Myocyte (in vitro differentiated cells): Measurements from ENCODE around the gene ISLR. TPM values are rescaled to one million over a fixed set of nuclear protein-coding genes. Genes with fewer than 3 reads are reported as not detected.

Experiments used
- DNase-seq: peaks from one replicate; pipeline ENCODE4 v3.0.0-alpha.2; 2012; ENCODE audit warnings: low read depth
- total RNA-seq: library from RNA; depleted of rRNA; stranded (reverse); fragments of >200 nt; gene quantifications from 2 replicates; pipeline ENCODE4 v1.2.3, GENCODE V29; 2014

The ISLR gene
- total RNA-seq, 1 donor from 2014 or later, result 2.2 TPM

- no peak for DNase-seq
These were observed 19.2 kb downstream of the ISLR start for GRCh38 chr15:74192751-74193150.

GRCh38 chr15:74193299-74193718 lies 19.8 kb downstream of the ISLR start:
- DNase-seq, result no peak

GRCh38 chr15:74193905-74194304 lies 20.4 kb downstream of the ISLR start:
- no peak for DNase-seq

DNA sequence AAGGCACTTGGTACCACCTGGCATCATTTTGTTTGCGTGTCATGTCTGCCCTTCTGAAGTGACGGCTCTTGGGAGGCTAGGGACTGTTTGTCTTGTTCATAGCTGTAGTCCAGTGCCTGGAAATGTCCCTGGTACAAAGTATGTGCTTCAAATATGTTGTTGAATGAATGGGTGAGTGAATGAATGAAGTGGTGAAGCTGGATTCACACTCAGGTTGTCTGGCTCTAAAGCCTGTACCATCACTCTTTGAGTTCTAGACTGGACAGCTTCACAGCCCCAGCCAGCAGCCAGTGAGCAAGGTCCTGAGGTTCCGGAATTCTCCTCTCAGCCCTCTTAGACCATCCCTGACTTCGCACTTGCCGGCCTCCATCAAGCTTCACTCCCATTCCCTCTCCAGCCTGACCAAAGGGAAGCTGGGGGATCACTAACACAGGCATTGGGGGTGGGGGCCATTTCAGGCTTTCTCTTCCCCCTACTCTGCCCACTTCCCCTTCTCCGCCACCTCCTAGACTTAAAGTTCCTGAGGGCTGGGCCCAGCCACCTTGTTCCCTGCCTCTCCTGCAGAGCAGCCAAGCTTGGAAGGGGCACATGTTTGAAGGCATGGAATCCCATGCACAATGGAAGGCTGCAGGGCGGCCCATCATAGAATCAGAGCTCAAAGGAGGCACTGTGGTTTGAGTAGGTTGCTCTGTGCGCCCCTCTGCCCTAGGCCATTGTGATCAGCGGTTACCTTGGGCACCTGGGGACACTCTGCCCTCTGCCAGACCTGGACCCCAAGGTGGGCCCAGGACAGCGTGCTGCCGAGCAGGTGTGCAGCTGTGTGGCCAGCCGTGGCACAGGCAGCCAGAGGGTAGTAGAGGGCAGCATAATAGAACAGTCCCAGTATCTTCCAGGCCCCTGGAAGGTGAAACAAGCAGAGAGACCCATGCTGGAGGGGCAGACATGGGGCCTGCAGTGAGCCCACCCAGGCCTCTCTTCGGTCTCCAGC lies 21.4 kb downstream of the ISLR start:
- no peak for DNase-seq

- DNase-seq, result peak; percentile 66
These were observed 22.7 kb downstream of the ISLR start for GRCh38 chr15:74196175-74196574.

DNA sequence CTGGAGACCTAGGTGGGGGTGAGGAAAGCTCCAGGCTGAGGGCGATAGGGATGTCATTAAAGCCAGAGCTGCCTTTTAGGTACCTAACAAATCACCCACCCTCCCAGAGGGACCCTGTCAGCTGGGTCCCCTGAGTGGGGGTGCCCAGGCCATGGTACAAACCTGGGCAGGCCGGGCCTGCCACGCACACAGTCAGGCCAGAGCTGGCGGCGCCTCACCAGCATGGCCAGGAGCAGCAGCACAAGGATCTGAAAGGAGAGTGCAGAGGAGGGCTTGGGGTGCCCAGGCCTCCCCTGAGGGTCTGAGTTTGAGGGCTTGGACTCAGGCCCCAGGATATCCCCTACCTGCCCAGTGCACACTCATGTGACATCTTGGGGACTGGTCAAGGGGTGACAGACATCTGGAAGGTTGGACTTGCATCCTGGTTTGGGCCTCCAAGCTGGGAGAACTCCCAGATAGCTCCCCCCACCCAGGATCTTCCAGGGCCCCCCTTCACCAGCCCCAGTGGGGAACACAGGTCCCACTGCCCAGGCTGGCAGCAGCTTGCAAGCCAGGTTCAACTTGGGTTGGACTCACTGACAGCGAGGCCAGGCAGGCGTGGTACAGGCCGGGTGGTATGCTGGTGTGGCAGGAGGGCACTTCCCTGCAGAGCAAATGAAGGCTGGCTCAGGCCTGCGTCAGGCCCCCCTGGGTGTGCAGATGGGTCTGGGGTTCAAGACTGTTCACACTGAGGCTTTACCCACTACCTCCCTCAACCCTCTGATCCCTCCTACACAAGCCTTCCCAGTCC lies 23.9 kb downstream of the ISLR start:
- DNase-seq, result no peak

GRCh38 chr15:74199297-74199652 lies 25.8 kb downstream of the ISLR start:
- DNase-seq, result no peak

- peak; percentile 61 for DNase-seq
These were observed 26.9 kb downstream of the ISLR start for GRCh38 chr15:74200412-74200815.

DNA sequence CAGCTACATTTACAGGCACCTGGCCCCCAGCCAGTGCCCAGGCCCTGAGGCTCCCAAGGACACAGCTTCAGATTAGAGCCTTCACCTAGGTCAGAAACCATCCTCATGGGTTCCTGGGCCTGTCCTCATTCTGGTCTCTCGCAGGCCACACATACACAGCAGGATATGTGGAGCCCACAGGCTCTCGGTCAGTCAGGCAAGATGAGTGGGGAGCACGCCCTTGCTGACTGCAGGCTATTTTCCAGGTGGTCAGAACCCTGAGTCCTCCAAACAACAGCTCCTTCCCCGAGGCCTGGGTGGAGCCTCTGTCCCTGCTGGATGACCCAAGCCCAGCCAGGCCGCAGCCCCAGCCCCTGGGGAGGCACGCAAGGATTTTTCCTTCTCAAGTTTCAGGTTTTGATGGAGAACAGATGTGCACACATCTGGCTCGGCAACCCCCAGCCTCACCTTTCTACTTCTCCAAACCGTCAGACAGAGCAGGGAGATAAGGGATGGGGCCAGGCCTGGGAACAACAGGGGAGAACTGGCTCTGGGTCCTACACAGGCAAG lies 27.4 kb downstream of the ISLR start:
- no peak for DNase-seq

DNA sequence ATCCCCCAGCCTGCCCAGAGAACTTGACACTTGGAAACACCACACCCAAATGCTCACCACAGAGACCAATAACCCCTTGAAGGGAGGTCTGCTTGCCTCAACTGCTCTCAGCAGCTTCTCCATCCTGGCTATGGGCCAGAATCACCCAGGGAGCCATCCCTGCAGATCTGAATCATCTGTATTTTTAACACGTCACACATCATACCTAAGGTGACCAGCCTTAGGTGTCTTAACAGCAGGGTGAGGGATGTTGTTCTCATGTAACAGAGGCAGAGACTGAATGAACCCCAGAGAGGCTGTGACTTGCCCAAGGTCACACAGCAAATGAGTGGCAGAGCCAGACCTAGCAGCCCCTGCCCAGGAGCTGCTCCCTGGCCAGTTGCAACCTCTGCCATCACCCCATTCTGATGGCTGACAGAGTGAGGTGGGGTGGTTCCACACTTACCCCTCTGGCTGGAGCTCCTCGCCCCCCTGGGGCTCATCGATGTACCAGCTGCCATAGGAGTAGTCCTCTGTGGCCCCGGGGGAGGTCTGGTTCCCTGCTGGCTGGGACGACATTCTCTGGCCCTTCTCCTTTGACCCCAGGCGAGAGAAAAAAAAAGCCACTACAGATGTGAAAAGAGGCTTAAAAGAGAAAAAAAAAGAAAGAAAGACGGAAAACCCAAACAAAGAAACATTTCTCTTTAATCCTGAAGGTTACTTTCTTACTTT lies 28.4 kb downstream of the ISLR start:
- DNase-seq, result peak; percentile 29

GRCh38 chr15:74202452-74203401 lies 29.2 kb downstream of the ISLR start, which contains the start of gene STRA6:
TSS of gene STRA6 (minus strand) at chr15:74202787. CDS start at chr15:74202267, 520 bp downstream.
- no peak for DNase-seq

- DNase-seq, result peak; percentile 20
These were observed 30.5 kb downstream of the ISLR start for GRCh38 chr15:74203914-74204431.

DNA sequence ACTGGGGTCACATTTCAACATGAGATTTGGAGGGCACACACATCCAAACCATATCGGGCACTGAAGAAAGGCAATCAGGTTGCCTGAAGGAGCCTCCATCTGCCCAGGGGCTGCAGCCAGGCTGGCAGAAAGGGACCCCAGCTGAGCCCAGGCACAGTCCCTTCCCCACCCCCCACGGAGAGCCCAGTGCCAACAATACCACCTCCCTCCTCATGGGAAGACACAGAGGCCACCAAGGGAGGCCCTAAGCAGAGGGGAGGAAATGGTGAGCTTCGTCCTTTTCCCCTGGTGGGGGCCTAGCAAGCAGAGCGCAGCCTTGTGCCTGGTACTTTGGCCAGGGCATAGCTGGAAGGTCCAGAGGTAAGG lies 32.1 kb downstream of the ISLR start:
- no peak for DNase-seq

DNA sequence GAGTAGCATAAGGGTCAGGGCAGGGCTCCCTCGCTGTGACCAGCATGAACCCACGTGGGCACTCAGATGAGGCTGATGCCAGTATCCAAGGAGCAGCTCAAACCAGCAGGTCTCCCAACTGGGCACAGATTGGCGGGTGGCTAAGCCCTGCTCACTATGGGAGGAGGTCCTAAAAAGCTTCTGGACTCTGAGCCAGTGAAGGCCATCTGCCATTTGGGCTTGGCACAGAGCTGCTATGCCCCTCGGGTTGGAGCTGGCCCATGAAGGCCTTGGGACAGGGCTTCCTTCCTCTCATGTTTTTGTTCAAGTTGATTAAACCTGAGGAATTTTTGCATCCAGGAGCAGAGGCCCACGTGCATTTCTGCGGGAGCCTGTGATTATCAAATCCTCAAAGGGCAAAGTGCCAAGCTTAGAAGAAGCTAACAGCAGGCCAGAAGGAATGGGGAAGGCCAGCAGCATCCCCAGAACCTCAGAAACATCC lies 33.3 kb downstream of the ISLR start:
- no peak for DNase-seq

- no peak for DNase-seq
These were observed 34.3 kb downstream of the ISLR start for GRCh38 chr15:74207652-74208440.

DNA sequence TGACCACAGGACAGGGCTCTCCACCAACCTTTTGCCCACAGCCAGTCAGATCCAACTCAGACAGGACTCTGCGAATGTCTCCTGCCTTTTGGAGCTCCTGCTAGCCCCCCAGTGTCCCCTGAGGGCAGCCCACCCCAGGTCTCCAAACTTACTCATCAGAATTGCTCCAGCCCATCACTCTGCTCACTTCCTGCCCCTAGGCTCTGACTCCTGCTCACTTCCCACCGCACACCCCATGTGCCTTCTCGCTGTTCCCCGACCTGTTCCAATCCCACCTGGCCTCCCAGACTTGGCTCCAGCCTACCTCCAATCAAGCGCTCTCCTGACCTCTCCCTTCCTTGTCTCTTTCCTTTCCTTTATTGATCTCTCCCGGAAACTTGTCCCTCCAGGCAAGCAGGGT lies 35.0 kb downstream of the ISLR start:
- DNase-seq, result no peak

GRCh38 chr15:74208901-74209559 lies 35.5 kb downstream of the ISLR start:
- DNase-seq, result peak; percentile 19

DNA sequence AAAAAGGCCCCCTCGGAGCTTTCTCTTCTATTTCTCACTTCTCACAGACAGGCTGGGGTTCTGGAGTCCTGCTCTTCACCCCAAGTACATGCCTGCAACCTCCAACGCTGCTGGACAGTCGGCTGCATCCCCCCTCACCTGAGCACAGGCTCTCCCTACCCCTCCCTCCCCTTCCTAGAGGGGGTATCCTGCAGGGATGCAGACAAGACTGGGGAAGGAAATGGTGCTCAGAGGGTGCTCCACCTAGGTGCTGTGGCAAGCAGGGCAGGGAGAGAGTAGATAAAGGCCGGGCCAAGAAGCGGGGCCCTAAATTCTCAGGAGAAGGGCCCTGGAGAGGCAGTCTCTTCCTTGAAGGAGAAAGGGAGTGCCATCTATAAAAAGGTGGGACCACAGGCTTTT lies 36.0 kb downstream of the ISLR start:
- DNase-seq, result no peak
